DOHH2 (cell line): ENCODE data around the gene NAPG.
"Not testable (repeated sequence)": the region's sequence is repeated elsewhere in the genome, so short reads cannot be mapped to it uniquely, and the experiment has no call there.

Experiments
- H3F3A ChIP-seq: fragments of 200-600 bp; sonication (generic), shearing (Covaris generic); 2 replicates; pipeline ENCODE4 v1.6.0; 2016; ENCODE audit warnings: antibody characterized with exemption, mild to moderate bottlenecking; ENCODE audit not compliant: control insufficient read depth, insufficient read depth
- H3K27ac ChIP-seq: fragments of 200-600 bp; sonication (generic); 2 replicates; pipeline ENCODE4 v1.5.1; 2014; ENCODE audit warnings: low read depth, mild to moderate bottlenecking, low read length, moderate library complexity
- H3K27me3 ChIP-seq: fragments of 200-600 bp; sonication (generic); 2 replicates; pipeline ENCODE4 v1.6.1; 2014; ENCODE audit warnings: mild to moderate bottlenecking, low read length, mixed read lengths; ENCODE audit not compliant: control insufficient read depth
- H3K36me3 ChIP-seq: fragments of 200-600 bp; sonication (generic); 2 replicates; pipeline ENCODE4 v1.6.1; 2014; ENCODE audit warnings: mild to moderate bottlenecking, low read length, moderate library complexity, mixed read lengths; ENCODE audit not compliant: control insufficient read depth
- H3K4me1 ChIP-seq: fragments of 200-600 bp; sonication (generic); 2 replicates; pipeline ENCODE4 v1.6.1; 2014; ENCODE audit warnings: mild to moderate bottlenecking, low read length, mixed read lengths; ENCODE audit not compliant: control insufficient read depth
- H3K4me2 ChIP-seq: fragments of 200-600 bp; sonication (generic); 2 replicates; pipeline ENCODE4 v1.6.0; 2014; ENCODE audit warnings: mild to moderate bottlenecking, low read length, moderate library complexity
- H3K4me3 ChIP-seq: fragments of 200-600 bp; sonication (generic); 2 replicates; pipeline ENCODE4 v1.5.1; 2014; ENCODE audit warnings: mild to moderate bottlenecking, low read length, mixed read lengths
- H3K79me2 ChIP-seq: fragments of 200-600 bp; sonication (generic); 2 replicates; pipeline ENCODE4 v1.6.1; 2014; ENCODE audit warnings: mild to moderate bottlenecking, low read length, mixed read lengths; ENCODE audit not compliant: control insufficient read depth
- H3K9me2 ChIP-seq: fragments of 200-600 bp; sonication (generic); replicated peaks from 2 replicates; pipeline ENCODE4 v1.6.1; 2014; ENCODE audit warnings: mild to moderate bottlenecking, low read length, mixed read lengths; ENCODE audit not compliant: control insufficient read depth
- H3K9me3 ChIP-seq: fragments of 200-600 bp; sonication (generic); 2 replicates; pipeline ENCODE4 v1.6.1; 2014; ENCODE audit warnings: antibody characterized with exemption, low read length, mixed read lengths; ENCODE audit not compliant: control insufficient read depth, insufficient read depth
- H4K20me1 ChIP-seq: fragments of 200-600 bp; sonication (generic); 2 replicates; pipeline ENCODE4 v1.6.0; 2014; ENCODE audit warnings: low read depth, mild to moderate bottlenecking, antibody characterized with exemption, low read length, moderate library complexity; ENCODE audit not compliant: control insufficient read depth, insufficient read depth
- EZH2phosphoT487 ChIP-seq: fragments of 200-600 bp; sonication (generic); IDR thresholded peaks from 2 replicates; pipeline ENCODE4 v1.6.1; 2017; ENCODE audit warnings: borderline replicate concordance, mild to moderate bottlenecking, antibody characterized with exemption, low read length, moderate library complexity, mixed read lengths
- TF ChIP-seq, protein P1 (sequence below): fragments of 200-600 bp; sonication (generic); IDR thresholded peaks from one replicate; pipeline ENCODE4 v1.5.1; 2014; ENCODE audit warnings: antibody characterized with exemption, mild to moderate bottlenecking, low read depth, low read length; ENCODE audit not compliant: poor library complexity, severe bottlenecking

Gene NAPG

GRCh38 chr18:10565835-10566234 is 40.0 kb downstream of the NAPG start:
- no peaks in the 10 kb centered on the region for H3K79me2 ChIP-seq
- H3K9me3 ChIP-seq = no peaks in the 10 kb centered on the region
- no peak overlapping the region for H3K4me3 ChIP-seq
- H3K4me2 ChIP-seq = no peak overlapping the region
- no peaks in the 10 kb centered on the region for H3K4me1 ChIP-seq
- H3F3A ChIP-seq = no peaks in the 10 kb centered on the region
- no peaks in the 10 kb centered on the region; the same call in 1 of the 2 replicates for H4K20me1 ChIP-seq
- no peaks in the 10 kb centered on the region for H3K36me3 ChIP-seq
- no peak for TF ChIP-seq EZH2phosphoT487
- TF ChIP-seq, protein P1, sequence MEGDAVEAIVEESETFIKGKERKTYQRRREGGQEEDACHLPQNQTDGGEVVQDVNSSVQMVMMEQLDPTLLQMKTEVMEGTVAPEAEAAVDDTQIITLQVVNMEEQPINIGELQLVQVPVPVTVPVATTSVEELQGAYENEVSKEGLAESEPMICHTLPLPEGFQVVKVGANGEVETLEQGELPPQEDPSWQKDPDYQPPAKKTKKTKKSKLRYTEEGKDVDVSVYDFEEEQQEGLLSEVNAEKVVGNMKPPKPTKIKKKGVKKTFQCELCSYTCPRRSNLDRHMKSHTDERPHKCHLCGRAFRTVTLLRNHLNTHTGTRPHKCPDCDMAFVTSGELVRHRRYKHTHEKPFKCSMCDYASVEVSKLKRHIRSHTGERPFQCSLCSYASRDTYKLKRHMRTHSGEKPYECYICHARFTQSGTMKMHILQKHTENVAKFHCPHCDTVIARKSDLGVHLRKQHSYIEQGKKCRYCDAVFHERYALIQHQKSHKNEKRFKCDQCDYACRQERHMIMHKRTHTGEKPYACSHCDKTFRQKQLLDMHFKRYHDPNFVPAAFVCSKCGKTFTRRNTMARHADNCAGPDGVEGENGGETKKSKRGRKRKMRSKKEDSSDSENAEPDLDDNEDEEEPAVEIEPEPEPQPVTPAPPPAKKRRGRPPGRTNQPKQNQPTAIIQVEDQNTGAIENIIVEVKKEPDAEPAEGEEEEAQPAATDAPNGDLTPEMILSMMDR = no peak
- H3K27ac ChIP-seq = no peak overlapping the region
- no peaks in the 10 kb centered on the region for H3K9me2 ChIP-seq
- no peaks in the 10 kb centered on the region for H3K27me3 ChIP-seq

DNA sequence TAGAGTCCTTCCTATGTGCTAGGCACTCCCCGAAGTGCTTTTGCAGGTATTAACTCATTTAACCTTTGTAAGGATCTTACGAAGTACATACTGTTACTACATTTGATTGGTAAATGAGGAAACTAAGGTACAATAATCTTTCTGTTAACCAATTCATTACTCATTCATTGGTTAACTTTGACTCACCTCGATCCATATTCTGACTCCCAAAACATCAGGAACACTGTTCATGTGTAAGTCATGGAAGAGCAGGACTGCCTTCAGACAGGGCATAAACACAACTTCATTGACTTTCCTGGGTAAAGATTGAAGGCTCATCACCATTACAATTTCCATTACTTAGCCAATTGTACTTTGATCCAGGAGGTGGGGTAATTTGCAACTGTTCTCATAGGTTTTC is 40.6 kb downstream of the NAPG start:
- TF ChIP-seq, protein P1 = no peak
- no peak for TF ChIP-seq EZH2phosphoT487
- H3K79me2 ChIP-seq = no peaks in the 10 kb centered on the region
- H3K4me3 ChIP-seq = no peak overlapping the region
- H3F3A ChIP-seq = no peaks in the 10 kb centered on the region
- no peaks in the 10 kb centered on the region for H3K36me3 ChIP-seq
- no peaks in the 10 kb centered on the region for H3K9me2 ChIP-seq
- H3K27ac ChIP-seq = no peak overlapping the region
- no peak overlapping the region for H3K4me2 ChIP-seq
- no peaks in the 10 kb centered on the region for H3K9me3 ChIP-seq
- no peaks in the 10 kb centered on the region for H4K20me1 ChIP-seq
- H3K27me3 ChIP-seq = no peaks in the 10 kb centered on the region
- no peaks in the 10 kb centered on the region for H3K4me1 ChIP-seq

DNA sequence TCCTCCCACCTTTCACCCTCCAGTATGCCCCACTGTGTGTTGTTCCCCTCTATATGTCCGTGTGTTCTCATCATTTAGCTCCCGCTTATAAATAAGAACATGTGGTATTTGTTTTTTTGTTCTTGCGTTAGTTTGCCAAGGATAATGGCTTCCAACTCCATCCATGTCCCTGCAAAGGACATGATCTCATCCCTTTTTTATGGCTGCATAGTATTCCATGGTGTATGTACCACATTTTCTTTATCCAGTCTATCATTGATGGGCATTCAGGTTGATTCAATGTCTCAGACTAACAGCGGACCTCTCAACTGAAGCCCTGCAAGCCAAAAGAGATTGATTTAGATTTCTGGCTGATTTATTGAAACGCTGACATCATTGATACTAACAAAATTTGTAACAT is 44.1 kb downstream of the NAPG start:
- not testable (repeated sequence) for H3K79me2 ChIP-seq, H3K36me3 ChIP-seq, H3K4me2 ChIP-seq, H3K9me3 ChIP-seq, H3K4me3 ChIP-seq, H3K4me1 ChIP-seq, H3K9me2 ChIP-seq, H3F3A ChIP-seq, H4K20me1 ChIP-seq, H3K27me3 ChIP-seq, H3K27ac ChIP-seq

DNA sequence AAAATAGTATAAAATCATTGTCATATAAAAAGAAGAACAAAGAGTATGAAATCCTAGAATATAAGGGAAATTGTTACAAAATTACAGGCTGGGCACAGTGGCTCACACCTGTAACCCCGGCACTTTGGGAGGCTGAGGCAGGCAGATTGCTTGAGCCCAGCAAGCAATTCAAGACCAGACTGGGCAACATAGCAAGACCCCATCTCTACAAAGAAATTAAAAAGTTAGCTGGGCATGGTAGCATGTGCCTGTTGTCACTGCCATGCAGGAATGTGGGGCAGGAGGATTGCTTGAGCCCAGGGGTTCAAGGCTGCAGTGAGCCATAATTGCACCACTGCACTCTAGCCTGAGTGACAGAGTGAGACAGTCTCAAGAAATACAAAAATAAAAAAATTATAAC is 44.8 kb downstream of the NAPG start:
- Histone ChIP-seq H3K9me2 (no peaks in the 10 kb centered on the region), H4K20me1 (no peaks in the 10 kb centered on the region), H3K79me2 (no peaks in the 10 kb centered on the region), H3K36me3 (no peaks in the 10 kb centered on the region), H3K4me2 (no peak overlapping the region), H3K27me3 (no peaks in the 10 kb centered on the region), H3F3A (no peaks in the 10 kb centered on the region), H3K27ac (no peak overlapping the region), H3K4me3 (no peak overlapping the region), H3K9me3 (no peaks in the 10 kb centered on the region), H3K4me1 (no peaks in the 10 kb centered on the region)
- no peak for TF ChIP-seq EZH2phosphoT487
- TF ChIP-seq, protein P1 = no peak
